ENCODE measurements around the gene MYO9A. TPM values are rescaled to one million over a fixed set of nuclear protein-coding genes. Genes with fewer than 3 reads are reported as not detected.

MYO9A gene
- total RNA-seq, 1 donor from 2014 or later = 111 TPM

- peaks cover 1% of the 10 kb centered on the region for H3K9me3 Mint-ChIP-seq (ENCODE audit: unreplicated experiment)
- peaks cover 4% of the 10 kb centered on the region for H3K36me3 Mint-ChIP-seq (ENCODE audit: unreplicated experiment)
- H3K4me3 Mint-ChIP-seq (ENCODE audit: unreplicated experiment) = no peak overlapping the region
- TF ChIP-seq, protein P1, sequence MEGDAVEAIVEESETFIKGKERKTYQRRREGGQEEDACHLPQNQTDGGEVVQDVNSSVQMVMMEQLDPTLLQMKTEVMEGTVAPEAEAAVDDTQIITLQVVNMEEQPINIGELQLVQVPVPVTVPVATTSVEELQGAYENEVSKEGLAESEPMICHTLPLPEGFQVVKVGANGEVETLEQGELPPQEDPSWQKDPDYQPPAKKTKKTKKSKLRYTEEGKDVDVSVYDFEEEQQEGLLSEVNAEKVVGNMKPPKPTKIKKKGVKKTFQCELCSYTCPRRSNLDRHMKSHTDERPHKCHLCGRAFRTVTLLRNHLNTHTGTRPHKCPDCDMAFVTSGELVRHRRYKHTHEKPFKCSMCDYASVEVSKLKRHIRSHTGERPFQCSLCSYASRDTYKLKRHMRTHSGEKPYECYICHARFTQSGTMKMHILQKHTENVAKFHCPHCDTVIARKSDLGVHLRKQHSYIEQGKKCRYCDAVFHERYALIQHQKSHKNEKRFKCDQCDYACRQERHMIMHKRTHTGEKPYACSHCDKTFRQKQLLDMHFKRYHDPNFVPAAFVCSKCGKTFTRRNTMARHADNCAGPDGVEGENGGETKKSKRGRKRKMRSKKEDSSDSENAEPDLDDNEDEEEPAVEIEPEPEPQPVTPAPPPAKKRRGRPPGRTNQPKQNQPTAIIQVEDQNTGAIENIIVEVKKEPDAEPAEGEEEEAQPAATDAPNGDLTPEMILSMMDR (IDR thresholded peaks at IDR 0.05; ENCODE audit: partially characterized antibody, unreplicated experiment) = no peak
- no peak for DNase-seq
- H3K4me1 Mint-ChIP-seq (ENCODE audit: low read depth, unreplicated experiment) = no peaks in the 10 kb centered on the region
- H3K27ac Mint-ChIP-seq (ENCODE audit: unreplicated experiment) = no peak overlapping the region
- no peaks in the 10 kb centered on the region for H3K27me3 Mint-ChIP-seq (ENCODE audit: unreplicated experiment)
Measured at GRCh38 chr15:72162569-72162968, 44.6 kb upstream of the MYO9A start.

DNA sequence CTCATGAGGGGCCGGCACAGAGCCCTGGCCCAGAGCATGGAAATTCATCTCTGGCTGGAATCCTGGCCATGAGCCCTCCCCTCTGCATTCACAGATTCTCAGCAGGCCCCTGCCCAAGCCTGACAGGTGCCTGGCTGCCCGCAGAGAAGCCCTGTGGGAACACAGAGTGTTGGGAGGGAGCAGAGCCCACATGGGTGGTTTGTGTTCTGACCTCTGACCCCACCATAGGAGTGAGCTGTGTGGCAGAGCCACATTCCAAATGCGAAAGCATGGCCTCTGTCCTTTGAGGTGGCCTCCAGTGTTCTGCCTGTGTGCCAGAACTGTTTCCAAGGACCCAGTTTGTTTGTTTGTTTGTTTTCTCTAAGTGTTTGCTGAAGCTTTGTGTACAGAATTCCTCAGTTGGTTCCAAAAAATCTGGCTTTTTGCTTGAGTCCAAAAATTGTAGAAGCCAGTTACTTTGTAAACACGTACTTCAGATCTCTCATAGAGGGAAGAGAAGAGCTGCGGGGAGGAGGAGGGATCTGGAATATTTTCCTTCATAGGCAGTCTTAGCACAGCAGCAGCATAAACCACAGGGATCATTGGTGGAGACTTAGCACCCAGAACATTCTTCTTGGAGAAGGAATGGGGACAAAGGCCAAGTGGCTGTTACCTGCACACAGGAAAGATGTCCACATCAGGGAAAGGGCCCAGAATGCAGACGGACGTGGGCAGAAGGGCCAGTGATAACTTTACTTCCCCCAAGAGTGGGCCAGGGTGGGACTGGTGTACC, 43.6 kb upstream of the MYO9A start:
- DNase-seq = no peak
- H3K27ac Mint-ChIP-seq (ENCODE audit: unreplicated experiment) = no peak overlapping the region
- TF ChIP-seq, protein P1 (IDR thresholded peaks at IDR 0.05; ENCODE audit: partially characterized antibody, unreplicated experiment) = no peak

DNA sequence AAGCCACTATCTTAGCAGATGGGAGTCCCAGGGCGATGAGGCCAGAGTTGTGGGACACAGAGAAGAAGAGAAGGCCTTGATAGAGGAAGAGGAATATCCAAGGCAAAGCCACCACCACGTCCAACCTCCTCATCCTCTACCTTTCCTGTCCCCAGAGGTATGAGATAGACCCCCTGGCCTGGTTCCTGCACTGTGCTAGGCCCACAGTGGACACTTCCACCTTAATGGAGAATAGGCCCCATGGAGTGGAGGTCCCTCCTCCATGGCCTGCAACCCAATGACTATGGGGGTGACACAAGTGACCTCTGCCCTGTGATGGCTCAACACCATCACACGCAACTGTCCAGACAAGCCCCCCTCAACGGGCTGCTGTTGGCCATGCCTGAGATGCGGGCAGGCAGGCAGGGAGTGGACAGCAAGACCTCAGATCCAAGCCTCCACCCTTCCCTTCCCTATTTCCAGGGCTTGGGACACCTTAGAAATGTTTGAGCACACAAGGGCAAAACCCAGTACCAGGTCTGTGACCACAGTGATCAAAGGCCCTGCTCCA, 42.8 kb upstream of the MYO9A start:
- Mint-ChIP-seq H3K9me3 (ENCODE audit: unreplicated experiment) (peaks cover 1% of the 10 kb centered on the region), H3K27me3 (ENCODE audit: unreplicated experiment) (peaks cover 2% of the 10 kb centered on the region), H3K36me3 (ENCODE audit: unreplicated experiment) (peaks cover 4% of the 10 kb centered on the region), H3K27ac (ENCODE audit: unreplicated experiment) (no peak overlapping the region), H3K4me1 (ENCODE audit: low read depth, unreplicated experiment) (no peaks in the 10 kb centered on the region), H3K4me3 (ENCODE audit: unreplicated experiment) (no peak overlapping the region)
- TF ChIP-seq, protein P1 (IDR thresholded peaks at IDR 0.05; ENCODE audit: partially characterized antibody, unreplicated experiment) = no peak
- DNase-seq = no peak

More for the DNA sequence above, 43.6 kb upstream of the MYO9A start:
- Mint-ChIP-seq H3K4me1 (ENCODE audit: low read depth, unreplicated experiment) (no peaks in the 10 kb centered on the region), H3K4me3 (ENCODE audit: unreplicated experiment) (no peak overlapping the region), H3K27me3 (ENCODE audit: unreplicated experiment) (peaks cover 1% of the 10 kb centered on the region), H3K36me3 (ENCODE audit: unreplicated experiment) (peaks cover 4% of the 10 kb centered on the region), H3K9me3 (ENCODE audit: unreplicated experiment) (peaks cover 1% of the 10 kb centered on the region)

- no peak for DNase-seq
- H3K36me3 Mint-ChIP-seq (ENCODE audit: unreplicated experiment) = peaks cover 4% of the 10 kb centered on the region
- H3K9me3 Mint-ChIP-seq (ENCODE audit: unreplicated experiment) = peaks cover 1% of the 10 kb centered on the region
- no peak overlapping the region for H3K4me3 Mint-ChIP-seq (ENCODE audit: unreplicated experiment)
- H3K27ac Mint-ChIP-seq (ENCODE audit: unreplicated experiment) = no peak overlapping the region
- peaks cover 12% of the 10 kb centered on the region for H3K4me1 Mint-ChIP-seq (ENCODE audit: low read depth, unreplicated experiment)
- peaks cover 4% of the 10 kb centered on the region for H3K27me3 Mint-ChIP-seq (ENCODE audit: unreplicated experiment)
- TF ChIP-seq, protein P1 (IDR thresholded peaks at IDR 0.05; ENCODE audit: partially characterized antibody, unreplicated experiment) = no peak
Measured at GRCh38 chr15:72156928-72157327, 39.0 kb upstream of the MYO9A start.
